NCI-H2196 treated with DMSO at 0.1 percent for 48 hours (cell line): ENCODE measurements around the gene TSC22D2.

Experiments
- DNase-seq: peaks from one replicate; lab custom pipeline; 2025; ENCODE audit not compliant: unreplicated experiment; lab: John Stamatoyannopoulos, UW

Gene TSC22D2

GRCh38 chr3:150408221-150409124 lies at the start of gene TSC22D2:
Gene TSC22D2 (plus strand): TSS chr3:150408298. CDS start chr3:150409351, 1,053 bp downstream.
- peak; percentile 93 for DNase-seq

GRCh38 chr3:150359381-150359780 lies 48.7 kb upstream of the TSC22D2 start:
- DNase-seq = no peak

GRCh38 chr3:150360966-150361365 lies 47.1 kb upstream of the TSC22D2 start:
- DNase-seq = no peak

GRCh38 chr3:150362515-150363302 lies 45.4 kb upstream of the TSC22D2 start:
- DNase-seq = no peak

- DNase-seq = no peak
Measured at GRCh38 chr3:150363420-150363819, 44.7 kb upstream of the TSC22D2 start.

GRCh38 chr3:150365132-150365604 lies 42.9 kb upstream of the TSC22D2 start:
- peak; percentile 17 for DNase-seq

GRCh38 chr3:150367757-150368156 lies 40.3 kb upstream of the TSC22D2 start:
- no peak for DNase-seq

GRCh38 chr3:150370122-150370602 lies 37.9 kb upstream of the TSC22D2 start:
- DNase-seq = no peak

GRCh38 chr3:150370999-150371398 lies 37.1 kb upstream of the TSC22D2 start:
- no peak for DNase-seq

- peak; percentile 17 for DNase-seq
Measured at GRCh38 chr3:150371741-150372254, 36.3 kb upstream of the TSC22D2 start.

GRCh38 chr3:150372320-150372719 lies 35.8 kb upstream of the TSC22D2 start:
- no peak for DNase-seq

GRCh38 chr3:150372722-150373121 lies 35.4 kb upstream of the TSC22D2 start:
- no peak for DNase-seq

GRCh38 chr3:150373234-150373875 lies 34.7 kb upstream of the TSC22D2 start:
- no peak for DNase-seq

GRCh38 chr3:150374975-150375374 lies 33.1 kb upstream of the TSC22D2 start:
- no peak for DNase-seq

- DNase-seq = no peak
Measured at GRCh38 chr3:150376001-150376848, 31.9 kb upstream of the TSC22D2 start.

- no peak for DNase-seq
Measured at GRCh38 chr3:150377601-150378300, 30.3 kb upstream of the TSC22D2 start.

- DNase-seq = no peak
Measured at GRCh38 chr3:150378301-150378748, 29.8 kb upstream of the TSC22D2 start.

GRCh38 chr3:150379469-150379868 lies 28.6 kb upstream of the TSC22D2 start:
- DNase-seq = no peak
